CD4-positive, alpha-beta T cell (primary cell): ENCODE results near the gene FLRT2. TPM values are rescaled to one million over a fixed set of nuclear protein-coding genes. Genes with fewer than 3 reads are reported as not detected.

Source experiments
- ATAC-seq: fragments of 200-7000 bp; cut with Tn5 transposase; one replicate; pipeline ENCODE4 v1.10.0; 2022; ENCODE audit warnings: mild to moderate bottlenecking; ENCODE audit not compliant: poor library complexity
- CTCF ChIA-PET: fragments of 350-600 bp; sonication (Branson Sonifier 250); formaldehyde crosslinking; loops from one replicate; lab custom pipeline; 2021; ENCODE audit warnings: antibody characterized with exemption, inconsistent platforms; lab: Charles Lee
- POLR2A ChIA-PET: fragments of 350-600 bp; sonication (Branson Sonifier 250); formaldehyde crosslinking; loops from one replicate; lab custom pipeline; 2021; ENCODE audit warnings: antibody characterized with exemption, inconsistent platforms; lab: Charles Lee
- DNase-seq, 14 experiments: peaks; one replicate each; pipeline ENCODE4 v3.0.0-alpha.2; 2013 to 2020; ENCODE audit warnings: mixed read lengths in 2 of 14
- H3K27ac ChIP-seq, 2 donors: one replicate each; pipeline versions ENCODE4 v1.5.1 to v1.7.0; 2013; ENCODE audit warnings: low read length in 2 of 2, low read depth in 1 of 2, mild to moderate bottlenecking in 1 of 2
- H3K27me3 ChIP-seq, 2 experiments: 1 replicate in 1 of 2; 2 replicates in 1 of 2; pipeline versions ENCODE4 v1.6.1 to v1.7.0; 2013; ENCODE audit warnings: low read length in 2 of 2, control low read depth in 1 of 2, mild to moderate bottlenecking in 1 of 2, moderate library complexity in 1 of 2; ENCODE audit not compliant: insufficient read depth in 2 of 2, control insufficient read depth in 1 of 2
- H3K36me3 ChIP-seq: one replicate; pipeline ENCODE4 v1.6.1; 2013; ENCODE audit warnings: low read length, control low read depth; ENCODE audit not compliant: insufficient read depth
- H3K4me1 ChIP-seq: one replicate; pipeline ENCODE4 v1.6.1; 2013; ENCODE audit warnings: low read length, control low read depth; ENCODE audit not compliant: insufficient read depth
- H3K4me3 ChIP-seq: one replicate; pipeline ENCODE4 v1.5.1; 2013; ENCODE audit warnings: mild to moderate bottlenecking, low read length, moderate library complexity
- H3K9me3 ChIP-seq, 2 experiments: 1 replicate in 1 of 2; 2 replicates in 1 of 2; pipeline versions ENCODE4 v1.6.1 to v1.7.0; 2013; ENCODE audit warnings: low read length in 2 of 2, mild to moderate bottlenecking in 2 of 2, control low read depth in 1 of 2, moderate library complexity in 1 of 2; ENCODE audit not compliant: control insufficient read depth in 1 of 2, insufficient read depth in 1 of 2
- H3K27ac Mint-ChIP-seq: one replicate; pipeline ENCODE4 v1.8.0; 2020; ENCODE audit warnings: mixed read lengths
- H3K27me3 Mint-ChIP-seq: one replicate; pipeline ENCODE4 v1.8.0; 2021; ENCODE audit warnings: mixed read lengths
- H3K36me3 Mint-ChIP-seq: one replicate; pipeline ENCODE4 v1.8.0; 2021; ENCODE audit warnings: low read depth, mixed read lengths
- H3K4me1 Mint-ChIP-seq: one replicate; pipeline ENCODE4 v1.8.0; 2021; ENCODE audit warnings: low read depth, mixed read lengths
- H3K4me3 Mint-ChIP-seq: one replicate; pipeline ENCODE4 v1.8.0; 2020; ENCODE audit warnings: mild to moderate bottlenecking, mixed read lengths
- H3K9me3 Mint-ChIP-seq: one replicate; pipeline ENCODE4 v1.8.0; 2020; ENCODE audit warnings: mixed read lengths
- CTCF ChIP-seq: fragments of 200-600 bp; IDR thresholded peaks from one replicate; pipeline ENCODE4 v1.8.0; 2022; ENCODE audit warnings: antibody characterized with exemption, mild to moderate bottlenecking
- intact Hi-C, 2 experiments: fragments of 100-400 bp; cut with DNase I in 1 of 2; cut with micrococcal nuclease in 1 of 2; formaldehyde crosslinking; loops; one replicate each; pipeline versions ENCODE4 v1.15.1 to v1.9.0; 2023 to 2025; cut with DNase I, micrococcal nuclease
- total RNA-seq, 174 experiments: library from RNA in 2 of 174; stranded (reverse) in 2 of 174; gene quantifications; one replicate each; pipeline ENCODE4 v1.2.3 and lab custom pipeline; 2021 to 2026

The FLRT2 gene
- total RNA-seq, 2 experiments from 2014 or later, result not detected

GRCh38 chr14:85653029-85653428 lies 123.1 kb downstream of the FLRT2 start:
- Mint-ChIP-seq H3K4me1 (no peaks in the 10 kb centered on the region), H3K4me3 (no peak overlapping the region), H3K9me3 (no peaks in the 10 kb centered on the region), H3K36me3 (no peaks in the 10 kb centered on the region), H3K27ac (no peak overlapping the region), H3K27me3 (no peaks in the 10 kb centered on the region)
- TF ChIP-seq CTCF, result no peak
- ChIA-PET POLR2A (no interaction called here), CTCF (no interaction called here)
- intact Hi-C loops, result no loop called here
- Histone ChIP-seq H3K4me3 (no peak overlapping the region), H3K4me1 (no peaks in the 10 kb centered on the region), H3K9me3 (peaks cover 0 to 6% of the 10 kb centered on the region in 2 experiments), H3K27me3 (no peaks in the 10 kb centered on the region), H3K36me3 (no peaks in the 10 kb centered on the region), H3K27ac (no peak overlapping the region)
- DNase-seq (no peak), ATAC-seq (no peak)

GRCh38 chr14:85660243-85660922 lies 130.4 kb downstream of the FLRT2 start:
- Mint-ChIP-seq H3K9me3 (no peaks in the 10 kb centered on the region), H3K4me1 (no peaks in the 10 kb centered on the region), H3K27me3 (no peaks in the 10 kb centered on the region), H3K36me3 (no peaks in the 10 kb centered on the region), H3K4me3 (no peak overlapping the region), H3K27ac (no peak overlapping the region)
- DNase-seq (no peak), ATAC-seq (no peak)
- no peak overlapping the region for H3K27ac ChIP-seq
- no peak for TF ChIP-seq CTCF
- intact Hi-C loops, result no loop called here
- ChIA-PET POLR2A (no interaction called here), CTCF (no interaction called here)
- H3K9me3 ChIP-seq, result peaks cover 0 to 6% of the 10 kb centered on the region in 2 experiments
- H3K36me3 ChIP-seq, result no peaks in the 10 kb centered on the region
- no peak overlapping the region for H3K4me3 ChIP-seq
- H3K27me3 ChIP-seq, result no peaks in the 10 kb centered on the region
- H3K4me1 ChIP-seq, result no peaks in the 10 kb centered on the region

GRCh38 chr14:85662096-85662495 lies 132.2 kb downstream of the FLRT2 start:
- Mint-ChIP-seq H3K27ac (no peak overlapping the region), H3K9me3 (peaks cover 3% of the 10 kb centered on the region), H3K27me3 (no peaks in the 10 kb centered on the region), H3K36me3 (no peaks in the 10 kb centered on the region), H3K4me3 (no peak overlapping the region), H3K4me1 (no peaks in the 10 kb centered on the region)
- CTCF ChIA-PET, result interaction anchor here (1.0 kb wide), 1 partner anchor 10 kb away, joined by 3 read pairs; no protein-coding TSS in a partner anchor
- H3K27ac ChIP-seq, result no peak overlapping the region
- no peak for TF ChIP-seq CTCF
- H3K36me3 ChIP-seq, result no peaks in the 10 kb centered on the region
- no peak overlapping the region for H3K4me3 ChIP-seq
- intact Hi-C loops, result no loop called here
- H3K9me3 ChIP-seq, result peaks cover 0 to 3% of the 10 kb centered on the region in 2 experiments
- DNase-seq (no peak), ATAC-seq (no peak)
- H3K27me3 ChIP-seq, result no peaks in the 10 kb centered on the region
- POLR2A ChIA-PET, result no interaction called here
- no peaks in the 10 kb centered on the region for H3K4me1 ChIP-seq
